B cell (primary cell): ENCODE results near the gene IQCK. TPM values are rescaled to one million over a fixed set of nuclear protein-coding genes. Genes with fewer than 3 reads are reported as not detected.

ENCODE experiments used
- ATAC-seq: fragments of 200-7000 bp; cut with Tn5 transposase; one replicate; pipeline ENCODE4 v1.10.0; 2021; ENCODE audit warnings: low read depth, mild to moderate bottlenecking, moderate number of reproducible peaks, moderate library complexity
- CTCF ChIA-PET: fragments of 350-600 bp; sonication (Branson Sonifier 250); formaldehyde crosslinking; loops from one replicate; lab custom pipeline; 2021; ENCODE audit warnings: antibody characterized with exemption, inconsistent platforms; lab: Charles Lee
- POLR2A ChIA-PET: fragments of 350-600 bp; sonication (Branson Sonifier 250); formaldehyde crosslinking; loops from one replicate; lab custom pipeline; 2021; ENCODE audit warnings: antibody characterized with exemption; lab: Charles Lee
- DNase-seq: peaks from one replicate; pipeline ENCODE4 v3.0.0; 2013
- H2AFZ ChIP-seq: 2 replicates; pipeline ENCODE4 v1.6.1; 2012; ENCODE audit warnings: mild to moderate bottlenecking, low read depth, low read length; ENCODE audit not compliant: insufficient read depth, poor library complexity, severe bottlenecking
- H3K27ac ChIP-seq, 2 donors: 1 replicate in 1 of 2; 2 replicates in 1 of 2; pipeline ENCODE4 v1.5.1; 2012 to 2013; ENCODE audit warnings: low read length in 2 of 2, mild to moderate bottlenecking in 2 of 2, moderate library complexity in 1 of 2
- H3K27me3 ChIP-seq, 4 experiments: fragments of 200-600 bp in 1 of 4; sonication (generic) in 1 of 4; replicated peaks in 1 of 4; 1 replicate in 2 of 4; 2 replicates in 2 of 4; pipeline versions ENCODE4 v1.6.1 to v1.7.0; 2013 to 2016; ENCODE audit warnings: low read length in 3 of 4, mild to moderate bottlenecking in 2 of 4, mixed read lengths in 1 of 4, moderate library complexity in 1 of 4; ENCODE audit not compliant: insufficient read depth in 4 of 4, control insufficient read depth in 3 of 4; ENCODE audit errors: control extremely low read depth in 1 of 4
- H3K36me3 ChIP-seq, 2 experiments: replicated peaks in 1 of 2; 1 replicate in 1 of 2; 2 replicates in 1 of 2; pipeline versions ENCODE4 v1.6.1 to v1.7.1; 2013; ENCODE audit warnings: low read length in 1 of 2; ENCODE audit not compliant: insufficient read depth in 2 of 2, control insufficient read depth in 1 of 2; ENCODE audit errors: control extremely low read depth in 1 of 2, extremely low read depth in 1 of 2
- H3K4me1 ChIP-seq, 2 donors: fragments of 200-600 bp in 1 of 2; sonication (generic) in 1 of 2; 1 replicate in 1 of 2; 2 replicates in 1 of 2; pipeline versions ENCODE4 v1.5.1 to v1.6.1; 2013 to 2017; ENCODE audit warnings: low read length in 2 of 2; ENCODE audit not compliant: control insufficient read depth in 2 of 2, insufficient read depth in 2 of 2
- H3K4me2 ChIP-seq: replicated peaks from 2 replicates; pipeline ENCODE3; 2012; ENCODE audit warnings: mild to moderate bottlenecking, low read depth, low read length; ENCODE audit not compliant: poor library complexity, severe bottlenecking
- H3K4me3 ChIP-seq, 5 experiments: fragments of 200-600 bp in 1 of 5; sonication (generic) in 1 of 5; 1 replicate in 3 of 5; 2 replicates in 2 of 5; pipeline versions ENCODE4 v1.5.1 to v1.7.0; 2011 to 2016; ENCODE audit warnings: low read length in 4 of 5, mild to moderate bottlenecking in 4 of 5, low read depth in 2 of 5, control low read depth in 1 of 5, moderate library complexity in 1 of 5; ENCODE audit not compliant: insufficient read depth in 1 of 5; ENCODE audit errors: control extremely low read depth in 1 of 5, extremely low read depth in 1 of 5
- H3K79me2 ChIP-seq: fragments of 200-600 bp; sonication (generic); one replicate; pipeline ENCODE4 v1.6.0; 2016; ENCODE audit warnings: low read length; ENCODE audit not compliant: control insufficient read depth, insufficient read depth
- H3K9ac ChIP-seq: fragments of 200-600 bp; sonication (generic); 2 replicates; pipeline ENCODE4 v1.6.1; 2017; ENCODE audit warnings: mild to moderate bottlenecking, low read length, moderate library complexity
- H3K9me3 ChIP-seq, 3 donors: one replicate each; pipeline versions ENCODE4 v1.6.1 to v1.7.1; 2013; ENCODE audit warnings: low read length in 2 of 3; ENCODE audit not compliant: control insufficient read depth in 2 of 3, insufficient read depth in 1 of 3; ENCODE audit errors: control extremely low read depth in 1 of 3
- H4K20me1 ChIP-seq: 2 replicates; pipeline ENCODE4 v1.6.0; 2012; ENCODE audit warnings: mild to moderate bottlenecking, low read length; ENCODE audit not compliant: insufficient read depth, control insufficient read depth, poor library complexity, severe bottlenecking
- H3K27ac Mint-ChIP-seq: one replicate; pipeline ENCODE4 v1.8.0; 2021; ENCODE audit warnings: mixed read lengths
- H3K27me3 Mint-ChIP-seq: one replicate; pipeline ENCODE4 v1.8.0; 2021; ENCODE audit warnings: mixed read lengths
- H3K4me1 Mint-ChIP-seq: one replicate; pipeline ENCODE4 v1.8.0; 2021; ENCODE audit warnings: mixed read lengths
- H3K4me3 Mint-ChIP-seq: one replicate; pipeline ENCODE4 v1.8.0; 2021; ENCODE audit warnings: mixed read lengths
- H3K9me3 Mint-ChIP-seq: one replicate; pipeline ENCODE4 v1.8.0; 2022; ENCODE audit warnings: mixed read lengths; ENCODE audit not compliant: insufficient read depth
- EZH2 ChIP-seq: IDR thresholded peaks from 2 replicates; pipeline ENCODE4 v1.6.1; 2012; ENCODE audit warnings: borderline replicate concordance, low read depth, mild to moderate bottlenecking, moderate library complexity, low read length; ENCODE audit not compliant: insufficient read depth, poor library complexity, severe bottlenecking
- WGBS: methylation state at CpG from one replicate; pipeline ENCODE4 v1.1.5; 2013; ENCODE audit warnings: missing lambda C conversion rate; ENCODE audit not compliant: insufficient coverage; 5-methylcytosine and 5-hydroxymethylcytosine counted together
- intact Hi-C: fragments of 100-400 bp; cut with micrococcal nuclease; formaldehyde crosslinking; loops from one replicate; pipeline ENCODE4 v1.10.0; 2022
- polyA plus RNA-seq: library from polyadenylated mRNA; depleted of rRNA; stranded (reverse); fragments of >200 nt; gene quantifications from 2 replicates; pipeline ENCODE4 v1.2.3, GENCODE V29; 2012
- total RNA-seq, 2 donors: library from RNA; stranded (reverse); fragments of 120-200 nt in 1 of 2; gene quantifications; 1 replicate in 1 of 2; 2 replicates in 1 of 2; pipeline versions ENCODE4 v1.2.3 to v1.2.4, GENCODE V29; 2013 to 2022
- TF ChIP-seq, protein P1 (sequence below): fragments of 200-600 bp; IDR thresholded peaks from one replicate; pipeline ENCODE4 v1.8.0; 2022; ENCODE audit warnings: antibody characterized with exemption, mild to moderate bottlenecking

IQCK gene
- total and polyA plus RNA-seq, 2 donors (not counting 1 experiment from before 2014, with no cell fraction given): 1.00 to 3.0 TPM

DNA sequence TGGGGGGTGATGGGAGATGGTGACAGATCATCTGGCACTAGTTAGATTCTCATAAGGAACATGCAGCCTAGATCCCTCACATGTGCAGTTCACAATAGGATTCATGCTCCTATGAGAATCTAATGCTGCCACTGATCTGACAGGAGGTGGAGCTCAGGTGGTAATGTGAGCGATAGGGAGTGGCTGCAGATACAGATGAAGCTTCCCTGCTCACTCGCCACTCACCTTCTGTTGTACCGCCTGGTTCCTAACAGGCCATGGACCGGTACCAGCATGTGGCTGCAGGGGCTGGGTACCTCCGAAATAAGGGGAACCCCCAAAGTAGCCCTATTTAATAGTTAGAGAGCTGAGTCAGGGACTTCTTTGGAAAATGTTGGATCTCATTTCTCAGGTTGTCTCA lies 106.1 kb downstream of the IQCK start:
- no peak for ATAC-seq
- no peaks in the 10 kb centered on the region for H3K9me3 ChIP-seq
- H3K79me2 ChIP-seq: no peaks in the 10 kb centered on the region
- POLR2A ChIA-PET: no interaction called here
- Mint-ChIP-seq H3K4me3 (no peak overlapping the region), H3K27ac (no peak overlapping the region), H3K9me3 (no peaks in the 10 kb centered on the region), H3K4me1 (no peaks in the 10 kb centered on the region), H3K27me3 (no peaks in the 10 kb centered on the region)
- no CpG with 5 or more reads among the region's 5 CpGs for WGBS
- intact Hi-C loops: no loop called here
- no peak overlapping the region for H3K9ac ChIP-seq
- CTCF ChIA-PET: no interaction called here
- no peak overlapping the region for H3K27ac ChIP-seq
- no peaks in the 10 kb centered on the region for H3K4me1 ChIP-seq
- no peak for DNase-seq
- H2AFZ ChIP-seq: no peak overlapping the region
- no peaks in the 10 kb centered on the region for H3K27me3 ChIP-seq
- no peak overlapping the region for H3K4me3 ChIP-seq
- no peaks in the 10 kb centered on the region for H3K36me3 ChIP-seq
- no peak for TF ChIP-seq EZH2
- TF ChIP-seq, protein P1, sequence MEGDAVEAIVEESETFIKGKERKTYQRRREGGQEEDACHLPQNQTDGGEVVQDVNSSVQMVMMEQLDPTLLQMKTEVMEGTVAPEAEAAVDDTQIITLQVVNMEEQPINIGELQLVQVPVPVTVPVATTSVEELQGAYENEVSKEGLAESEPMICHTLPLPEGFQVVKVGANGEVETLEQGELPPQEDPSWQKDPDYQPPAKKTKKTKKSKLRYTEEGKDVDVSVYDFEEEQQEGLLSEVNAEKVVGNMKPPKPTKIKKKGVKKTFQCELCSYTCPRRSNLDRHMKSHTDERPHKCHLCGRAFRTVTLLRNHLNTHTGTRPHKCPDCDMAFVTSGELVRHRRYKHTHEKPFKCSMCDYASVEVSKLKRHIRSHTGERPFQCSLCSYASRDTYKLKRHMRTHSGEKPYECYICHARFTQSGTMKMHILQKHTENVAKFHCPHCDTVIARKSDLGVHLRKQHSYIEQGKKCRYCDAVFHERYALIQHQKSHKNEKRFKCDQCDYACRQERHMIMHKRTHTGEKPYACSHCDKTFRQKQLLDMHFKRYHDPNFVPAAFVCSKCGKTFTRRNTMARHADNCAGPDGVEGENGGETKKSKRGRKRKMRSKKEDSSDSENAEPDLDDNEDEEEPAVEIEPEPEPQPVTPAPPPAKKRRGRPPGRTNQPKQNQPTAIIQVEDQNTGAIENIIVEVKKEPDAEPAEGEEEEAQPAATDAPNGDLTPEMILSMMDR: no peak
- H4K20me1 ChIP-seq: no peaks in the 10 kb centered on the region
- H3K4me2 ChIP-seq: no peak overlapping the region

DNA sequence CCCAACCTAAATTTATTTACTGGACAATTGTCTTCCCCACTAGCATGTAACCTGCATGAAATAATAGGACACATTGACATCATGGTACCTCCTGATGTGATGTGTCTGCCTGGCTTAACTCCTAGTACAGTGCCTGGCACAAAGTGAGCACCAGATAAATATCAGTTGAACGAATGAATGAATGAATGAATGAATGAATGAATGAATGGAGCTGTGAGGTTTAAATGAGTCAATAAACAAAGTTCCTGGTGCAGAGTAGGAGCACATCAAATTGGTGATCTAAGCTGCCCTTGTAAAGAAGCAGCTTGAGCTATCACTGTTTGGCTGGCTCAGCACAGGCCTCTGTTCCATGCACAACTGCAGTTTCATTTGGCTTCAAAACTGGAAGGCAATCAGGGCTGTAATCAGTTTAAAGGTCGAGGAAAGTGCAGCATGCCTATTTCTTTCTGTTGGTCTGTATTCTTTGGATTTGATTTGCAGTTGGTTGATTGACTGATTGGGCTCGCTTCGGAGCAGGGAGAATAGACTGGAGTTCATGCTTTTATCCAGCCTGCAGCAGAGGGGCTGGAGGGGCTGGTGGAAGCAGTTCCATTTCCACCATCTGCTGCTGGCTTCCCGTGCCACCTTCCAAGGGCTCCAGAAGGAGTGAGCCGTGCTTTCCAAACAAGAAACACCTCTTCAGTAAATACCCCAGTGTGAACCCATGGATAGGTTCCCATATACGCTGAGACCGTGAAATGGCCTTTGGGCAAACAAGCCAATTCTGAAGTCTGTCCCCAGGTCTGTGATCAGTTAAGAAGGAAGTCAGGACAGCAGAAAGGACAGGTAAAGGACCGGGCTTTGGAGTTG lies 112.0 kb downstream of the IQCK start:
- Histone ChIP-seq H3K9ac (no peak overlapping the region), H3K4me2 (no peak overlapping the region), H3K27ac (no peak overlapping the region), H3K36me3 (no peaks in the 10 kb centered on the region), H3K9me3 (no peaks in the 10 kb centered on the region), H3K79me2 (no peaks in the 10 kb centered on the region), H3K4me1 (peaks cover 0 to 5% of the 10 kb centered on the region in 2 donors), H3K27me3 (no peaks in the 10 kb centered on the region), H2AFZ (no peak overlapping the region), H4K20me1 (no peaks in the 10 kb centered on the region), H3K4me3 (no peak overlapping the region)
- Mint-ChIP-seq H3K27me3 (no peaks in the 10 kb centered on the region), H3K4me3 (no peak overlapping the region), H3K27ac (no peak overlapping the region), H3K4me1 (peaks cover 3% of the 10 kb centered on the region), H3K9me3 (no peaks in the 10 kb centered on the region)
- TF ChIP-seq, protein P1: no peak
- no peak for TF ChIP-seq EZH2
- no peak for DNase-seq
- CTCF ChIA-PET: interaction anchor here (0.6 kb wide), 1 partner anchor 34 kb away, joined by 6 read pairs; no protein-coding TSS in a partner anchor
- ATAC-seq: no peak
- WGBS: 96% methylated on average over 7 of the region's 9 CpGs
- intact Hi-C loops: no loop called here
- POLR2A ChIA-PET: no interaction called here
